Nucleus accumbens (tissue), 56 donors: ENCODE data around the gene TRPV2.

ENCODE experiments used
- DNase-seq, 56 donors: peaks; one replicate each; lab custom pipeline; 2025; lab: John Stamatoyannopoulos, UW

Gene TRPV2

GRCh38 chr17:16406742-16407674 lies 8.4 kb upstream of the TRPV2 start:
- peak in 6 of 56 donors; percentile 21 to 79 (median 34) for DNase-seq

- peak in 27 of 56 donors; percentile 6 to 71 (median 23) for DNase-seq
Measured at GRCh38 chr17:16407911-16408588, 7.3 kb upstream of the TRPV2 start.

- no peak for DNase-seq
Measured at GRCh38 chr17:16417399-16417798, 2.0 kb downstream of the TRPV2 start.

GRCh38 chr17:16417896-16418684 lies 2.7 kb downstream of the TRPV2 start:
- DNase-seq, result no peak

GRCh38 chr17:16418685-16419068 lies 3.3 kb downstream of the TRPV2 start:
- no peak for DNase-seq

- peak in 9 of 56 donors; percentile 11 to 42 (median 25) for DNase-seq
Measured at GRCh38 chr17:16419074-16419928, 3.9 kb downstream of the TRPV2 start.

- no peak for DNase-seq
Measured at GRCh38 chr17:16419929-16420271, 4.5 kb downstream of the TRPV2 start.

- DNase-seq, result no peak
Measured at GRCh38 chr17:16422416-16422815, 7.0 kb downstream of the TRPV2 start.

- DNase-seq, result no peak
Measured at GRCh38 chr17:16423226-16423872, 8.0 kb downstream of the TRPV2 start.

GRCh38 chr17:16425202-16425601 lies 9.8 kb downstream of the TRPV2 start:
- DNase-seq, result no peak

- no peak for DNase-seq
Measured at GRCh38 chr17:16425698-16426659, 10.6 kb downstream of the TRPV2 start.

GRCh38 chr17:16427020-16427419 lies 11.6 kb downstream of the TRPV2 start:
- no peak for DNase-seq

- DNase-seq, result peak in 34 of 56 donors; percentile 11 to 70 (median 30)
Measured at GRCh38 chr17:16428098-16428882, 12.9 kb downstream of the TRPV2 start.

GRCh38 chr17:16429083-16429482 lies 13.7 kb downstream of the TRPV2 start:
- no peak for DNase-seq

GRCh38 chr17:16430650-16431049 lies 15.3 kb downstream of the TRPV2 start:
- no peak for DNase-seq

GRCh38 chr17:16432017-16432416 lies 16.6 kb downstream of the TRPV2 start:
- DNase-seq, result no peak

GRCh38 chr17:16433514-16433913 lies 18.1 kb downstream of the TRPV2 start:
- DNase-seq, result no peak

GRCh38 chr17:16434662-16435061 lies 19.3 kb downstream of the TRPV2 start:
- DNase-seq, result no peak
